Mesendoderm (in vitro differentiated cells): ENCODE results near the gene CYP26B1.

Source experiments
- DNase-seq: peaks from one replicate; pipeline ENCODE4 v3.0.0; 2013
- H2AK5ac ChIP-seq: 2 replicates; pipeline ENCODE4 v1.6.1; 2013; ENCODE audit warnings: low read length, inconsistent platforms
- H2BK120ac ChIP-seq: 2 replicates; pipeline ENCODE4 v1.6.1; 2013; ENCODE audit warnings: low read depth, mild to moderate bottlenecking, low read length, moderate library complexity, mixed read lengths
- H2BK15ac ChIP-seq: replicated peaks from 2 replicates; pipeline ENCODE4 v1.6.1; 2013; ENCODE audit warnings: low read depth, mild to moderate bottlenecking, moderate library complexity
- H2BK5ac ChIP-seq: 2 replicates; pipeline ENCODE4 v1.6.1; 2013; ENCODE audit warnings: low read length, inconsistent platforms
- H3K18ac ChIP-seq: 2 replicates; pipeline ENCODE4 v1.6.1; 2013; ENCODE audit warnings: mild to moderate bottlenecking, low read length, mixed read lengths
- H3K23ac ChIP-seq: one replicate; pipeline ENCODE4 v1.6.1; 2013; ENCODE audit warnings: low read length
- H3K27ac ChIP-seq: 2 replicates; pipeline ENCODE4 v1.5.1; 2013; ENCODE audit warnings: low read depth, mild to moderate bottlenecking, inconsistent platforms, low read length, moderate library complexity
- H3K27me3 ChIP-seq: 2 replicates; pipeline ENCODE4 v1.6.1; 2013; ENCODE audit warnings: low read length, control low read depth, mild to moderate bottlenecking, inconsistent platforms; ENCODE audit not compliant: insufficient read depth, poor library complexity
- H3K36me3 ChIP-seq: 2 replicates; pipeline ENCODE4 v1.6.1; 2013; ENCODE audit warnings: low read length, inconsistent platforms; ENCODE audit not compliant: control insufficient read depth, insufficient read depth
- H3K4ac ChIP-seq: one replicate; pipeline ENCODE4 v1.6.1; 2013; ENCODE audit warnings: low read depth, mild to moderate bottlenecking, low read length, moderate library complexity
- H3K4me1 ChIP-seq: 2 replicates; pipeline ENCODE4 v1.6.1; 2013; ENCODE audit warnings: low read depth, low read length, inconsistent platforms; ENCODE audit not compliant: control insufficient read depth
- H3K4me2 ChIP-seq: 2 replicates; pipeline ENCODE4 v1.6.1; 2013; ENCODE audit warnings: low read length
- H3K4me3 ChIP-seq: 2 replicates; pipeline ENCODE4 v1.5.1; 2013; ENCODE audit warnings: mild to moderate bottlenecking, low read length
- H3K56ac ChIP-seq: one replicate; pipeline ENCODE4 v1.6.1; 2013; ENCODE audit warnings: low read length
- H3K79me1 ChIP-seq: 2 replicates; pipeline ENCODE4 v1.6.1; 2013; ENCODE audit warnings: low read length, inconsistent platforms
- H3K79me2 ChIP-seq: 2 replicates; pipeline ENCODE4 v1.6.1; 2013; ENCODE audit warnings: mild to moderate bottlenecking, low read length; ENCODE audit not compliant: control insufficient read depth, insufficient read depth
- H3K9ac ChIP-seq: 2 replicates; pipeline ENCODE4 v1.6.1; 2013; ENCODE audit warnings: low read length, inconsistent platforms
- H4K5ac ChIP-seq: one replicate; pipeline ENCODE4 v1.6.1; 2013; ENCODE audit warnings: low read length
- H4K8ac ChIP-seq: one replicate; pipeline ENCODE4 v1.6.1; 2013; ENCODE audit warnings: low read depth, mild to moderate bottlenecking, control low read depth, low read length, moderate library complexity
- WGBS: extraction: QIAGEN DNeasy Blood & Tissue Kit; methylation state at CpG from one replicate; pipeline ENCODE4 v1.1.7; 2013; ENCODE audit warnings: low lambda C conversion rate, missing lambda C conversion rate; ENCODE audit not compliant: insufficient coverage; ENCODE audit errors: extremely low coverage; 5-methylcytosine and 5-hydroxymethylcytosine counted together

CYP26B1 gene

DNA sequence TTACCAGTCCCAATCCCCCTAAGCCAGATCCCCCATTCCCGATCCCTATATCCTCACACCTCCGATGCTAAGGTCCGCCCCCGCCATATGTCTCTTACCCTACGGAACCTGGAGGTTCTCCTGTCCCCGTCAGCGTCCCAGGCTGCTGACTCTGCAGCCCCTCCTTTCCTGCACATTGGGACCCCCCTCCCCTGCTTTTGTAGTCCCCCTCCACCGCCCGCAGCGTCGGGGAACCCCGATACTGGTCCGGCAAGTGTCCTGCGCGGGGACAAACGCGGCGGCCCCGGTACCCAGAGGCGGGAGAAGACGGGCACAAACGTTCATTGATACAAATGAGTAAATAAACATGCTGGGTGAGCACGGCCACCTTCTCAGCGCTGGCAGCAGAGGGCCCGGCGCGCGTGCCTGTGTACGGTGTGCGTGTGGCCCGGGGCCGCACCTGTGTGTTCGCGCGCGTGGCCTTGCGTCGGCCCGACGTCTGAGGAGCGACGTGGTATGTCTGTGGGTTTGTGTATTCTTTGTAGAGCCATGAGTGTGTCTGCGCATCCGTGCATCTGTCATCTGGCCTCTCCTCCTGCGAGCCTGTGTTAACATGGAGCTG lies 2.0 kb upstream of the CYP26B1 start:
- WGBS: no CpG with 5 or more reads among the region's 45 CpGs
- peaks cover 31% of the 10 kb centered on the region for H3K27me3 ChIP-seq

DNA sequence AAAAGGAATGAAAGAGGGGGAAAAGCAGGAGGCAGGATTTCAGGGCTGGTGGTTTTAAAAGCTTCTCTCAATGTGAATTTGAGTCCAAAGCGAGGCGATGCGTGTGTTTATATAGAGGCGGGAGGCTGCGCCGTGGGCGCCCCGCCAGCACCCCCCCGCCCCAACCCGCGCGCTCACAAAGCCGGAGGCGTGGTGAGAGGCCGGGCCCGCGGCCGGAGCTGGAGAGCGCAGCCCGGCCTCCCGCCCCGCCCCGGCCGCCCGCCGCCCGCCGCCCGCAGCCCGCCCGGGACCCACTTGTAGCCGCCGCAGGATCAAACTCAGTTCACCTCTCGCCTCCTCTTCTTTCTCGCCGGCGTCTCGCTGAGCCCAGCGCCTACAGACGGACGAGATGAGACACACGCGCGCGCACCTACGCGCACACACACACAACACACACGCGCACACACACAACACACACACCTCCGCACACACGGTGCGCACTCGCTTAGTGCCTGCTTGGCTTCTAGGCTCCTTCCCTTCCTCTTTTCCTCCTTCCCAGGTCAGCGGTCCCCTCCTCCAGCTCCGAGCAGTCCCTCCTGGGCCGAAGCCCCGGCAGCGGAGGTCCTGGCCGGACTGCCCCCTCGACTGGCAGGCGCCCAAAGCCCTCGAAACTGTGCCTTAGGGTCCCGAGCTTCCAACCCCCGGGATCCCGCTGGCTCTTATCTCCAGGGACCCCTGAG lies 1.3 kb upstream of the CYP26B1 start:
- Histone ChIP-seq H3K79me2 (no peaks in the 10 kb centered on the region), H3K4me1 (no peaks in the 10 kb centered on the region), H3K23ac (peak overlapping the region; percentile 29), H4K8ac (no peak overlapping the region), H3K27ac (no peak overlapping the region), H3K27me3 (peaks cover 33% of the 10 kb centered on the region), H3K56ac (peak overlapping the region; percentile 80), H2BK5ac (no peak overlapping the region), H3K36me3 (no peaks in the 10 kb centered on the region), H4K5ac (no peak overlapping the region), H3K4me2 (peak overlapping the region; percentile 94), H3K79me1 (no peaks in the 10 kb centered on the region), H3K18ac (no peak overlapping the region), H3K4me3 (peak overlapping the region; percentile 34), H2BK120ac (no peak overlapping the region), H3K4ac (no peak overlapping the region), H3K9ac (peak overlapping the region; percentile 56), H2BK15ac (no peak overlapping the region), H2AK5ac (no peak overlapping the region)
- no CpG with 5 or more reads among the region's 65 CpGs for WGBS
- DNase-seq: peak; percentile 56

More for the DNA sequence above, 2.0 kb upstream of the CYP26B1 start:
- Histone ChIP-seq H2BK5ac (no peak overlapping the region), H2BK120ac (no peak overlapping the region), H3K79me2 (no peaks in the 10 kb centered on the region), H3K18ac (no peak overlapping the region), H4K8ac (no peak overlapping the region), H4K5ac (no peak overlapping the region), H3K23ac (no peak overlapping the region), H3K36me3 (no peaks in the 10 kb centered on the region), H2BK15ac (no peak overlapping the region), H3K9ac (no peak overlapping the region), H2AK5ac (no peak overlapping the region), H3K4me1 (no peaks in the 10 kb centered on the region), H3K4me2 (peak overlapping the region; percentile 94), H3K4me3 (no peak overlapping the region), H3K27ac (no peak overlapping the region), H3K56ac (no peak overlapping the region), H3K4ac (no peak overlapping the region), H3K79me1 (no peaks in the 10 kb centered on the region)
- DNase-seq: peak; percentile 40

DNA sequence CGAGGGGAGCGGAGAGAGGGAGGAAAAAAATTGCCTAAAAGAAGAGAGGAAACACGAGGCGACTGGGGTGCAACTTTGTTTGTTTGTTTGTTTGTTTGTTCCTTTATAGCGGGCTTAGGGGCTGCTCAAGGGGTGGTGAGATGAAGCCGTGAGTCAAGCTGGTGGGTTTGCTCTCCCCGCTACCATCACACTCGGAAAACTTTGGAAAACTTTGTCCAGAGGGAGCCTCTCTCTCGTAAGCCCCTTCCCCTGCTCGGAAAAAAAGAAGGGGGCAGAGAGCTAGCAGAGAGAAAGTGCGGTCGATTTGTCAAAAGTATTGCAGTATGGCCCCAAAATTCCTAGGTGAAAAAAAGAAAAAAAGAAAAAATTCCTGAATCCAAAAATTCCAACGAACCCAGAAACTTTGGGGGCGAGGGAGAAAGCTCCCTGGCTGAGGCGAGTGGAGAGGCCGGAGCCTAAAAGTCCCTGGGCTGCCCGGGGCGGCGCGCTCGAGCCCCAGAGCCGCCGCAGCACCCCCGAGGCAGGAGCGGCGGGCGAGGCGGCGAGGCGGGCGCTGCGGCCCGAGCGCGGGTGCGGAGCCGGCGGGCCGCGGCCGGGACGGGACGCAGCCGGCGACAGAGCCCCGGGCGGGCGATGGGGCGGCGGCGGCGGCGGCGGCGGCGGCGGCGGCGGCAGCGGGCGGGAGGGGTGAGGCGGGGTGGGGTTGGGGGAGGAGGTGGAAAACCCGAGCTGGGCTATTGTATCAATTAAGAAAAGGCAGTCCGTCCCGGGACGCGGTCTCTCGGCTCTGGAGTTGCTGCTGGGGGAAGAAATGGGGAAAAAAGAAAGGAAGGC lies 558 bp upstream of the CYP26B1 start:
- Histone ChIP-seq H3K23ac (peak overlapping the region; percentile 66), H2AK5ac (no peak overlapping the region), H3K27me3 (peaks cover 40% of the 10 kb centered on the region), H3K9ac (peak overlapping the region; percentile 21), H4K8ac (no peak overlapping the region), H2BK5ac (no peak overlapping the region), H3K4ac (no peak overlapping the region), H3K18ac (no peak overlapping the region), H3K4me2 (peak overlapping the region; percentile 68), H3K36me3 (no peaks in the 10 kb centered on the region), H3K56ac (no peak overlapping the region), H3K27ac (no peak overlapping the region), H3K79me1 (no peaks in the 10 kb centered on the region), H3K79me2 (no peaks in the 10 kb centered on the region), H2BK120ac (no peak overlapping the region), H4K5ac (no peak overlapping the region), H3K4me3 (peak overlapping the region; percentile 29), H3K4me1 (no peaks in the 10 kb centered on the region), H2BK15ac (no peak overlapping the region)
- no peak for DNase-seq
- WGBS: no CpG with 5 or more reads among the region's 68 CpGs

DNA sequence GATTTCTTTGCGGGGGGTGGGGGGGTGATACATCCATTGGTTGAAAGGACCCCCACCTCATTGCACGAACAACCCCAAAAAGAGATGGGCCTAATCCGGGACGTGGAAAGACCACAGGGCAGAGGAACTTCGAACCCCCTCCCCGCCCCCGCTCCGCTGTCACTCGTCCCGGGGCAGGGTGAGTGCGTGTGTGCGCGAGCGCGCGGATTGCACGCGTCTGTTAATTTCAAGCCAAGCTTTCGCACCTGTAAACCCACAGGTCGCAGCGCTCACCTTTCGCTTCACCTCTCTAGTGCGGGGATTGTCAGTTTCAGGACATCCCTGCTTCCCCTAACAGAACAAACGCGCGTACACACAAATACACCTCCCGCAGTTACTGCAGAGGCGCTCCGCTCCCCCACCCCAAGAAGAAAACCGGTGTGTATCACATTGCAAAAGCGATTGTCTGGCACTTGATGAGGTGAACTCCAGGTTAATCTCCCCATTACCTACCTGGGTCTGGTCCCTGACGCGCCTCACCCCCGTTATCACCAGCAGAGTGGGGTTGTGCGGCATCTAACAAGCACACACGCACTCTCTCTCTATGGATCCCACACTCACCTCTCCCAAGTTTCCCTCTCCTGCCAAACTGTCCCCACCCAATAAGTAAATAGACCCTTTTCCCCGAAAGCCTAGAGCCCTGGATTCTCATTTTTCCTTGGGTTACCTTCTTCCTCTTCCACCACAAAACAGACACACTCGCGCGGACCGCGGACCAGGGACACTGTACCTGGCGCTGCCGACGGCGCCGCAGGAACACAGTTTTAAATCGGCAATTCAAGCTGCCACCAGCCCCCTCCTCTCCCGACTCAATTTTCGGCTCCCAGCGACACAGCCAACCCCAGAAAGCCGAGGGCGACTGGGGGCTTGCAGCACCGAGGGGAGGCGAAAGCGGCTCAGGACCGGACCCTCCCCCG lies 1.0 kb downstream of the CYP26B1 start:
- H3K79me1 ChIP-seq: no peaks in the 10 kb centered on the region
- peak overlapping the region; percentile 13 for H3K9ac ChIP-seq
- peaks cover 2% of the 10 kb centered on the region for H3K4me1 ChIP-seq
- H2BK120ac ChIP-seq: no peak overlapping the region
- H3K36me3 ChIP-seq: no peaks in the 10 kb centered on the region
- H4K8ac ChIP-seq: no peak overlapping the region
- H3K27me3 ChIP-seq: peaks cover 51% of the 10 kb centered on the region
- H3K4ac ChIP-seq: no peak overlapping the region
- H3K18ac ChIP-seq: no peak overlapping the region
- peak overlapping the region; percentile 69 for H3K4me2 ChIP-seq
- WGBS: no CpG with 5 or more reads among the region's 58 CpGs
- peak overlapping the region; percentile 80 for H3K23ac ChIP-seq
- no peaks in the 10 kb centered on the region for H3K79me2 ChIP-seq
- peak overlapping the region; percentile 22 for H3K4me3 ChIP-seq
- H3K56ac ChIP-seq: no peak overlapping the region
- no peak overlapping the region for H2AK5ac ChIP-seq
- H2BK15ac ChIP-seq: no peak overlapping the region
- no peak for DNase-seq
- no peak overlapping the region for H2BK5ac ChIP-seq
- H3K27ac ChIP-seq: no peak overlapping the region
- no peak overlapping the region for H4K5ac ChIP-seq

DNA sequence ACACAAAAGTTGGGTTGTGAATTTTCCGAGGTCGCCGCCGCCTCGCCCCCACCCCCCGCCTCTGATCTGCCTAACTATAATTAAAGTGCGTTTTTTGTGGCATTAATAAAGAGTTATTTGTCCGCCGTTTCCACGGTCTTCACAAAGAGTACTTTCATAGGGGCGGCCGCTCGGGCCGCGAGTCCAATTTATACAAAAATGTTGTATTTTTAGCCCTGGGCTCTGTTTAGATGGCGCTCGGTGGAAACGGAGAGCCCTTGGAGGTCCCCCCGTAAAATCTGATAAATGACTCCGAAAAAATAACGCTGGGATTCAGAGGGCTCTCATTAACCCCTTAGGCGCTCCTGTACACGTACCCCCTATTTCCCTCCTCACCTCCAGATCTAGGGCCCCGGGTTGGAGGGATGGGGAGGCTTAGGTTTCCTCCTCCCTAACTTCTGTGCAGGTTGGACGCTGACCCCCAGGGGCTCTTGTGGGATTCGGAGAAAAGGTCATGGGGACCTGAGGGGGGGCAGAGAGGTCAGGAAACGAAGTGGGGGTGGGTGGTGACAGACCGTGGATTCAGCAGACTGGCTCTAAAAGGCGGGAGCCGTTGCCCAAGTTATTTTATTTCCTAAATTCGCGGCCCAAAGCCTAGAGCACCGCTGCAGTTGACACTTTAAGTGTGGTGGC lies 1.9 kb downstream of the CYP26B1 start:
- Histone ChIP-seq H3K4ac (no peak overlapping the region), H3K4me1 (peaks cover 2% of the 10 kb centered on the region), H2BK5ac (no peak overlapping the region), H3K79me2 (no peaks in the 10 kb centered on the region), H2BK120ac (no peak overlapping the region), H2AK5ac (no peak overlapping the region), H3K56ac (peak overlapping the region; percentile 7), H3K27ac (no peak overlapping the region), H3K79me1 (no peaks in the 10 kb centered on the region), H3K4me3 (no peak overlapping the region), H3K18ac (no peak overlapping the region), H3K36me3 (no peaks in the 10 kb centered on the region), H2BK15ac (no peak overlapping the region), H3K27me3 (peaks cover 51% of the 10 kb centered on the region), H3K9ac (no peak overlapping the region), H4K5ac (no peak overlapping the region), H4K8ac (no peak overlapping the region), H3K4me2 (peak overlapping the region; percentile 93), H3K23ac (no peak overlapping the region)
- DNase-seq: no peak
- no CpG with 5 or more reads among the region's 33 CpGs for WGBS
